ENCODE measurements around the gene KIAA0825. TPM values are rescaled to one million over a fixed set of nuclear protein-coding genes. Genes with fewer than 3 reads are reported as not detected.
"Not testable (repeated sequence)": the region's sequence is repeated elsewhere in the genome, so short reads cannot be mapped to it uniquely, and the experiment has no call there.

The KIAA0825 gene
- total RNA-seq, 2 experiments from 2014 or later = 1.2 to 1.3 TPM

DNA sequence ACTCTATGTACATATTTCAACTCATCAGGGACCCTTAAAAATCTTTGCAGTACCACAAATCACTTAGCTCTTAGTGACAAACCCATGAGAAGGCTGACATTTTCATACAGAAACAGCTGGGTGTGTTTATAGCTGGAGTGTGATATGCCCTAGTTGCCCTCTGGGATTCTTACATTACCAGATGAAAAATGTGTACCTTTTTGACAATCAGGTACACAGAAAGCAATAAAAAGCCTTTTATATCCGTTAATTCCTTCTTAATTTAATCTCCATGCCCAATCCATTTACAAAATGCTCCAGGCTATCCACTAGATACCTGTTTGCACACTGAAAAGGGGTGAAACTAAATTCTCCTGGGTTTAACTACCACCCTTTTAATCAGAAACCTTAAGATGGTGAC, 222.9 kb downstream of the KIAA0825 start:
- ChIA-PET CTCF (no interaction called here), POLR2A (no interaction called here)

DNA sequence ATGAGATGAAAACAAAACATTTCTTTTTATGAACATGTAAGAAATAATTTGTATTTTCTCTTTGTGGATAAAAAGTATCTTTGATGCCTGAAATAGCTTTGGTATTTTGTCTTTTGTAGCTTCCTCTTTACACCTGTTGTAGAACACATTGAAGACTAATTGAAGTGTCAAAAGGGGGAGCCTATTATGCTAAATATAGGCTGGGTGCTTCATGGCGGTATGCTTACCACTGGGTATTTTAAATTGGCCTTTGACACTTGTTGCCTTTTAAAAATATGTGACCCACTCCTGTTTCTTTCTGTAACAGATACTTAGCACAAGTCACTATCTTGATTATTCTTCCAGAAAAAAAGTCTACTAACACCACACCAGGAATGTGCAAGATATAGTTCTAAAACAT, 226.4 kb downstream of the KIAA0825 start:
- ChIA-PET POLR2A (no interaction called here), CTCF (no interaction called here)

DNA sequence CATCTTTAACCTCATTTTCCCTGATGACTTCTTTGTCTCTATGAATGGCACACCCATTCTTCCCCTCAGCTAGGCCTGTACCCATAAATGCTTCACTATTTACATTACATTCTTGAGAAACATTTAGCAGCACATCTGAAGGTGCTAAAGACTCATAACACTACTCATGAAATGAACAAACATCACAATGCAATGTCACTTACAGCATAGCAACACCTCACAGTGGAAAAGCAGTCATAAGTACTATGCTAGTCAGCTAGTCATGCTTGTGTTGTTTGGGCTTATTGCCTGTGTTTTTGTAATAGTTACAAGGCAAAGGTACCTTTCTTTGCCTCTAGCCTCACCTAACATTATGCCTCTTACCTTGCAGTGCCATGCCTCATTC, 228.9 kb downstream of the KIAA0825 start:
- POLR2A ChIA-PET = no interaction called here
- CTCF ChIA-PET = no interaction called here

DNA sequence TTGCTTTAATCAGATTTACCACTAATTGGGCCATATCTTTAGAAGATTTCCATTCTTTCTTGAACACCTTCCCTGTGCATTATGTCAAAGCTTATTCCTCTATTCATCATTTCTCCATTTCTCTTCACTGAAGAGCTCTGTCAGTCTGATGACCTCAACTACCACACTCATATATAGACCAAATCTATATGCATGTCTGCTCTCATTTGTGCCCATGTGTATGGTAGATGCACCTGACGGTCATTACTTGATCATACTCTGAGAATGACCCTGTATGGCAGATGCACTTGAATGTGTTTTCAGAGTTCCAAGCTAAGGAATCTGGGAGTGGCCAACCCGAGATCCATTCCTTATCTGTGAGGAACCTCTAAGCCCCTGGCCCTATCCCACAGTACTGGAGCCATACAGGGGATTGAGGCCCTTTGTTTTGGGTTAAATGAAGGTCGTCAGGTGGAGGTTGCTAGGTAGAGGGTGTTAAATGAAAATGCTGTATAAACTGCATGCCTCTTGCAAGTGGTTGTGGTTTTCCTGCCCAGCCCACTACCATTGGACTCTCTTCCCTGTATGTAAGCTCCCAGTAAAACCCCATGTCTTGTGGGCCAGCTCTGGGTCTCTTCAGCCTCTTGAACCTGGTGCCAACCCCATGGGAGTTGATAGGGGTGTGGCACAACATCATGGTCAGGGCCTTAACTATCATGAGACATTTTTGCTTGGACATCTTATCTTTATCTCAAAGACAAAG, 229.5 kb downstream of the KIAA0825 start:
- CTCF ChIA-PET = no interaction called here
- POLR2A ChIA-PET = no interaction called here

DNA sequence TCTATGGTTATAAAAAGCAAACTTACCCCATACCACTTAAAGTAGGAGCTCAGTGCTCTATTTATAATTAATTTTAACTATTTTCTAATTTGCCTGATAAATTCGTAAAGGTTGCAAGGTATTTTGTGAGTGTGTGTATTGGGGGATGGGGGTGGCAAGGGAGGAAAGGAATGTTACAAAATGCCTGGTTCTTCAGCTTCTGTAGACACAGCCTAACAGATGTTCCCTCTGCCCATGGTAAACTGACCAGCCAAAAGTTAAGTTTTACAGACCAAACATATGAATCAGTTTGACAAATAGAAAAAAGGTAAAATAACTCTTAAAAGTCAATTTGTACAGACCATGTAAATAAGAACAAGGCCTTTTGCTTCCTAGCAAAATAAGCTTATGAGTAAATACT, 232.6 kb downstream of the KIAA0825 start:
- CTCF ChIA-PET = interaction anchor here (0.6 kb wide), 1 partner anchor 833 kb away, joined by 3 read pairs; no protein-coding TSS in a partner anchor
- POLR2A ChIA-PET = no interaction called here

DNA sequence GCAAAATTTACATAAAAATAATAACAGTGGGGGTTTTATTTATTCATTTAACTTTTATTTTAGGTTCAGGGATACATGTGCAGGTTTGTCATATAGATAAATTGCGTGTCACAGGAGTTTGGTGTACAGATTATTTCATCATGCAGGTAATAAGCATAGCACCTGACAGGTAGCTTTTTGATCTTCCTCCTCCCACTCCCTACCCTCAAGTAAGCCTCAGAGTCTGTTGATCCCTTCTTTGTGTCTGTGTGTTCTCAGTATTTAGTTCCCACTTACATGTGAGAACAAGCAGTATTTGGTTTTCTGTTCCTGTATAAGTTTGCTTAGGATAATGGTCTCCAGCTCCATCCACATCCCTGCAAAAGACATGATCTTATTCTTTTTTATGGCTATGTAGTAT, 240.3 kb downstream of the KIAA0825 start:
- CTCF ChIA-PET = interaction anchor here (0.6 kb wide), 1 partner anchor 372 kb away, joined by 3 read pairs; no protein-coding TSS in a partner anchor
- POLR2A ChIA-PET = no interaction called here

DNA sequence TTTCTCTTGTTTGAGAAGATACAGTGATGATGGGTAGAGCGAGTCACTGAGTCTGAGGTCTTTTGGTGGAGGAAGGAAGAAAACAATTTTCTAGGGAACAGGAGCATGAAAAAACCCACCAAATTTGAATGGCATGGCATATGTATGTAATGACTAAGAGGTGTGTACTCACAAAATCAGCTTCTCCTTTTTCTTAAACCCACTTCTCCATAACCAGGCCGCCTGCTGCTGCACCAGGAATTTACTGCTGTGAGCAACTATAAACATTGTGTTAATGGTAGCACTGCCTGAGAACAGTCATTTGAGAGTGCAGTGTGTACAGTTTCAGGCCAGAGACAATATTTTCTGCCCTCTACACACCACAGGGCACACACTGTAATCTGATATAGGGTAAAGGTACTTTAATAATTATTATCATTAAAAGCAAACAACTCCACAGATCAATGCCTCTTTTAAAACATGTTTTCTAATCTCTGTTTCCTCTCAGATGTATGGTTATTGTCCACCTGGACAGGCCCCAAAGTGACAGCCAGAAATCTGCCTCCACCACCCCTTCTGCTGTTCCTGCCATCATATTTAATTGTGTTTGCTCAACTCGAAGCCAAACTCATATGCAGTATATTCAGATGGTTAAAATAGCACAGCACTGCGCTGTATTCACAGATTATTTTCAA, 241.6 kb downstream of the KIAA0825 start:
- CTCF ChIA-PET = no interaction called here
- POLR2A ChIA-PET = no interaction called here

DNA sequence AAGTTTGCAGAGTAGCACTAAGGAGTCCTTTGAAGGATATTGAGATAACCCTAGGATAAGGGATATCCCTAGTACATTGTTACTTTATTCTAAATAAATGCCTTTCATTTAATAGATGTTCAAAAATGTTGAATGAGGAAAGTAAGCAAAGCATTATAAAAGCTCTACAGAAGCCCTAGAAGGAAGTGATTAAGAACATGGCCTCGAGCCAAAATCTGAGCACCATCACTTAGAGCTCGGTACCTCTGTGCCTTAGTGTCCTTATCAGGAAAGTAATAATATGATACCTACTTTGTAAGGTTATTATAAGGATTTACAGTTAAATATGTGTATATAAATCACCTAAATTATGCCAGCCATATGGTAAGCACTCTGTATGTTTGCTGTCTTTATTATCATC, 242.6 kb downstream of the KIAA0825 start:
- CTCF ChIA-PET = no interaction called here
- POLR2A ChIA-PET = no interaction called here

DNA sequence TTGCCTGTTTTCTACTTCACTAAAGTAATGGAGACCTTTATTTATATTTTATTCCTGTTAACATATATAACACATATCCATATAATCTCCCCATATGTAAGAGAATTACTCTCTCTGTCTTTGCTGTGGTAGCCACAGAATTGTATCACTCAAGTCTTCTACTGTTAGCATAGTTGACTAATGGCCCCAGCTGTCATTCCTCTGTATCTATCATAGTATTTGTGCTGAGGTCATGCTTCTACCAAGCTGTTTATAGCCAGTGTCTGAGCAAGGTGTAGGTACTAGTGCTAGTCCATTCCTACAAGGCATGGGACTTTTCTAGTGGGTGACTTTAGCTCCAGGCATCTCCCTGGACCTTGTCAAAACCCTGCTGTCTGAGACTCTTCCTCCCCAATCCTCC, 244.1 kb downstream of the KIAA0825 start:
- ChIA-PET CTCF (no interaction called here), POLR2A (no interaction called here)

DNA sequence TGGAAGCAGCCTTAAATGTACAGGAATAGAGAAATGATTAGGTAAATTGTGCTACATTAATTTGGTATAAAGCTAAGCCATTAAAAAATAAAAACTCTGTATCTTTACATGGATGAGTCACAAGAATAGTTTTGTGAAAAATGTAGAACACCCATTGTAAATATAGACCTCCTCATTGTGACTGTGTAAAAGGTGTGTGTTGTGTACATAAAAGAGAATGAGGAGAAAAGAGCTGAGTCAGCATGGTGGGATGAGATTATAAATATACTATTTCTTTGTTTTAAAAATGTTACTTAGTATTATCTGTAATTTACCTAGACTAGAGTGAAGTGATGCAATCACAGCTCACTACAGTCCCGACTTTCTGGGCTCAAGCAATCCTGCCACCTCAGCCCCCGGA, 250.5 kb downstream of the KIAA0825 start:
- CTCF ChIA-PET = no interaction called here
- POLR2A ChIA-PET = no interaction called here

DNA sequence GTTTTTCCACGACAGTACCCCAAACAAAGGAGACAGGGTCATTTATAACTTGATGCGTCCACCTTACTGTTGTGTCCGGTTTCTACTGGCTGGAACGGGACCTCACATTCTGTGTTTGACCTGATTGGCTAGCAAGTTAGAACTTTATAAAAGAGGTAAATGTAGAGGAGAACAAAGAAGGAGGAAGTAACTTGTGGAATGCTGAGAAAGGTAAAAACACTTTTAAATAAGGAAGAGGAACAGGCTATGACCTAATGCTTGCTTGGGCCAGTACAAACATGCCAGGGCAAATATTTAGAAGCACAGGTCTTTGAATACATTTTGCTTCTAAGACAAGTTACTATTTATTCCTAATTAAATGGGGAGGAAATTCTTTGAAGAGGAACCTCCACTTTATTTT, 251.6 kb downstream of the KIAA0825 start:
- CTCF ChIA-PET = no interaction called here

DNA sequence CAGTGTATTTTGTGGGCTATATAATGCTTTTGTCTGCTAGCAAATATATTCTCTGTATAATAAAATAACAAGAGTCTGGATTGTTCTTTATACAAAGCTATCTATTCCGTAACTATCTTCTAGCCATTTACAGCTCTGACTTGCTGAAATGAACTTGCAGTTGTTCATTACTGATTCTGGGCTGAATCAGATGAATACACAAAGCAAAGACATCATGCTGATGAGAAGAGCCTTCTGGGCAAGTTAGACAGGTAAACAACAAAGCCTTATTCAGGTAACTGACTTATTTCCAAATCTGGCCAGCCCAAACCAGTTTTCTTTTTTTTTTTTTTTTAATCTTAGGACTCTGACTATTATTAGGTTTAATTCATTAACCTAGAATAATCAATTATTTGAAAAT, 255.5 kb downstream of the KIAA0825 start:
- ChIA-PET CTCF (interaction anchor here (0.7 kb wide), 1 partner anchor 95 kb away, joined by 4 read pairs; no protein-coding TSS in a partner anchor), POLR2A (no interaction called here)

More for the DNA sequence above, 251.6 kb downstream of the KIAA0825 start:
- POLR2A ChIA-PET = no interaction called here

DNA sequence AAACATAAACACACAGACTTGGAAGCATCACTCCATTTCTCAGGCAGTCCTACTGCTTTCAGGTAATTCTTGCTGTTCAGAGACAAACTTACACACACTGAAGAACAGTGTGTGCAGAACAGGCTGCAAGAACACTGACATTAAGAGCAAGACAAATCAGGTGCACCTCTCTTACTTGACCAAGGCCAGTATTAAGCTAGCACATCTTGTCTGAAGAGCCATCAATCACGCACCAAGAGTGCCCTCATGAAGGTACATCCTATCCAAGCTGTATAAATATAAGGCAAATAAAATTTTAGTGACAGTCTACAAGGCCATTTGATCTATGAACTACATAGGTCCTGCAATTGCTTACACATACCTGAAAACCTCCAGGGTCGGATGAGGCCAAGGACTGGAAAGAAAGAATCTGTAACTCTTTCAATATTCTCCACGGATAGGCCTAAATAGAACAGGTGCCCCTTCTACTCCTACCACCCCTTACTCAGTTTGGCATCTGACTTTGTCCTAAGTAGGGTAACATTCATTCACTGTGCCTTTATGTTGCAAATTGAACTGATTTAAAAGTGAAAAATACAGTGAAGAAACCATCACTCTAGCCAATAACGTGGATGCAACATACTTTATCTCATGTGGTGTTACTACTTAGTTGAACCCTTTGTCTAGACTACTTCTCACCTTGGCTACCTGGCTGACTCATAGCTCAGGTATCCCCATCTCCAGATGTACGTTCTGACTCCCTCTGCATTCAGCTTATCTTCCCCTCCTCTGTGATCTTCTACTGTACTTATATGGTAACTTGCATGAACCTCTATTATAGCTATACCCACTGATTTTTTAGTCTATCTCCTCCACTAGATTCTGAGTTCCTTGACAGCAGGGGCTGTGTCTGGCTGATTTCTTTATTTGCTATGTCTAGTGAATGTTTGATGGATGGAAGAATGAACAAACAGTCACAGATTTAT, 256.3 kb downstream of the KIAA0825 start:
- ChIA-PET CTCF (interaction anchor here (0.7 kb wide), 1 partner anchor 94 kb away, joined by 4 read pairs; no protein-coding TSS in a partner anchor), POLR2A (no interaction called here)

DNA sequence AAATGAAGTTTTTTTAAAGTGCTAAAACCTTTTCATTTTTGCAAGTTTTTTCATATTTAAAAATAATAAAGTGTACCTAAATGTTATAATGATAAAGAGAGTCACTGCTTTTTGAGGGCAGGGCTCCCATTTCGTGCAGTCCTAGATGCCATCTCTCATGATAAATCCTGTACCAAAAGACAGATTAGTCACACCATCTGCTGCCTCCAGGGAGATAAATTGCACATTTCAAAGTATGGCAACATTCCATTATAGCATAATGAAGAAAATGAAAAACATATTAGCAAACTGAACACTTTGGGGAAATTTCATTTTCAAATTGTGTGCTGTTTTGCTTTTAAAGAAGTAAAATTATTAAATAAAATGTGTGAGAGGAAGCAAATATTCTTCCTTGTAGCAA, 257.2 kb downstream of the KIAA0825 start:
- CTCF ChIA-PET = no interaction called here
- POLR2A ChIA-PET = no interaction called here

DNA sequence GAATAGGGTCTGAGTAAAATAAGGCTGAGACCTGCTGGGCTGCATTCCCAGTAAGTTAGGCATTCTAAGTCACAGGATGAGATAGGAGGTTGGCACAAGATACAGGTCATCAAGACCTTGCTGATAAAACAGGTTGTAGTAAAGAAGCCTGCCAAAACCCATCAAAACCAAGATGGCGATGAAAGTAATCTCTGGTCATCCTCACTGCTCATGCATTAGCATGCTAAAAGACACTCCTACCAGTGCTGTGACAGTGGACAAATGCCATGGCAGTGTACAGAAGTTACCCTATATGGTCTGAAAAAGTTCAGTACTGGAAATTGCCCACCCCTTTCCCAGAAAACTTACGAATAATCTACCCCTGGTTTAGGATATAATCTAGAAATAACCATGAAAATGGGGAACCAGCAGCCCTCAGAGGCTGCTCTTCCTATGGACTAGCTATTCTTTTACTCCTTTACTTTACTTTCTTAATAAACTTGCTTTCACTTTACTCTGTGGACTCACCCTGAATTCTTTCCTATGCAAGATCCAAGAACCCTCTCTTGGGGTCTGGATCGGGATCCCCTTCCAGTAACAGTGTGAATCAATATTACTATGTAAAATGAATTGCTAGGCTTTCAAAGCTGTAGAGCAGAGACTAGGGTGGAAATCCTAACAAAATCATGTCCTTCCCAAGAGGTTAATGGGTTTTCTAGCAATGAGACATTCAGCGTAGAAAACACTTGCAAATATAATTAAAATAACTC, 257.8 kb downstream of the KIAA0825 start:
- ChIA-PET CTCF (no interaction called here), POLR2A (no interaction called here)

DNA sequence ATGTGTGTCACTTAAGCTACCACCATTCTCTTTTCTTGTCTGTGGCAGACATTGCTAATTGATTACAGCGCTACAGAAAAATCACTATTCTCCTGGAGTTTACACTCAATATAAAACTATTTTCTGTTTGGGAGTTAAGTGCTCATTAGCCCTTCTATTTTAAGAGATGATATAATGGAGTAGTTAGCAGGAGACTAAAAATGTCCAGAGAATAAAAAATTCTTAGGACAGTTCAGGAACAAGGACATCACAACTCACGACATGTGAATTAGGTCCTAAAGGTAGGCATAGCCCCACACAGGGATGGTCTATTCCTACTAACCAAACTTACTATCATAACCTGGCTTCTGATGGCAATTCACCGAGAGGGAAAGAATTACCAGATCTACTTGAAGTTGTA, 258.5 kb downstream of the KIAA0825 start:
- ChIA-PET CTCF (no interaction called here), POLR2A (no interaction called here)

DNA sequence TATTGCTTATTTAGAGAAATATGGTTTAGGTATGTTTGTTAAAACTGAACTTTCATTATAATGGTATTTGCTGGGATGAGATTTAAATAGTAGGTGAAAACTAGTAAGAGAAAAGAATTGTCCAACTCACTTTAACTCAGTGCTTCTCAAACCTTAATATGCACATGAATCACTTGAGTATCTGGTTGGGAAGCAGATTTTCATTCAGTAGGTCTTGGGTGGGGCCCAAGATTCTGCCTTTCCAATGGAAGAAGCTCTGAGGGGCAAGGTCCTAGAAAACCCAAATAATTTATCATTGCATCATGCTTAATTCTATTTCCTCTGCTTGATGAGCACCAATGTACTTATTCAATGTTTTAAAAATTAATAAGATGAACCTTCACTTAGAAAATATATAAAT, 262.6 kb downstream of the KIAA0825 start:
- ChIA-PET POLR2A (no interaction called here), CTCF (no interaction called here)

DNA sequence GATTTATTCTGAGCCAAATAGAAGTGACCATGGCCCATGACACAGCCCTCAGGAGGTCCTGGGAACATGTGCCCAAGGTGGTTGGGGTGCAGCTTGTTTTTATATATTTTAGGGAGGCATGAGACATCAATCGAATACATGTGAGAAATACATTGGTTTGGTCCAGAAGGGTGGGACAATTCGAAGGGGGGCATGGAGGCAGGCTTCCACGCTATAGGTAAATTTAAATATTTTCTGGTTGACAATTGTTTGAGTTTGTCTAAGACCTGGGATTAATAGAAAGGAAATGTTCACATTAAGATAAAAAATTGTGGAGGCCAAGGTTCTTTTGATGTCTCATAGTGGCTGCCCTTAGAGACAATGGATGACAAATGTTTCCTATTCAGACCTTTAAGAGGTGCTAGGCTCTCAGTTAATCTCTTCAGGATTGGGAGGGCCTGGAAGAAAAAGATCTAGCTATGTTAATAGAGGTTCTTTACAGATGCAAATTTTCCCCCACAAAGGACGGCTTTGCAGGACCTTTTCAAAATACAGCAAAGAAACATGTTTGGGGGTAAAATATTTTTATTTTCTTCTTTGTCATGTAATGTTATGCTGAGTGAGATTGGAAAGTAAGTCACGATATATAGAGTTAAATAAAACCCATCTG, 263.4 kb downstream of the KIAA0825 start:
- CTCF ChIA-PET = not testable (repeated sequence)
- POLR2A ChIA-PET = interaction anchor here (0.7 kb wide), 1 partner anchor 186 kb away, joined by 6 read pairs; no protein-coding TSS in a partner anchor

DNA sequence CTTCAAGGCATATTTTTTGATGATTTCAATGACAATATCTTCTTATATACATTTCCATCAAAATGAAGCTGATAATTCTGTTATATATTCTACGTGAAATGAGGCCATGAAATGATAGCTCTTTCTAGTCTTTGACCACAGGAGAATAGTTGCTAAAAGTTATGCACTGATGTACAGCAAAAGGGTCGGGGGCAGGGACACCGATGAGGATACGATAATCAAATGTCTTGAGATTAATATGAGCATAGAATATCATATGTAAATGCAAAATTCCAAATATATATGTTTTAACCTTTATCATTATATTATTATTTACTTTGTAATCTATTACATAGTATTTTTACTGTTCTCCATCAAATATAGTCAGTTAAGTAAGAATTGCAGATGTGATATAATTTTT, 264.8 kb downstream of the KIAA0825 start:
- CTCF ChIA-PET = no interaction called here
- POLR2A ChIA-PET = no interaction called here

Measured in activated CD8-positive, alpha-beta memory T cell treated with anti-CD3 and anti-CD28 coated beads for 36 hours (primary cell).